Frontal cortex (tissue), 4 donors: Measurements from ENCODE around the gene CCDC116. TPM values are rescaled to one million over a fixed set of nuclear protein-coding genes. Genes with fewer than 3 reads are reported as not detected.
"Not testable (repeated sequence)": the region's sequence is repeated elsewhere in the genome, so short reads cannot be mapped to it uniquely, and the experiment has no call there.

Experiments used
- DNase-seq, 2 donors: peaks; one replicate each; pipeline ENCODE4 v3.0.0; 2012; ENCODE audit warnings: low spot score in 2 of 2
- FAIRE-seq: peaks from 2 replicates; lab custom pipeline; 2012; peaks lifted over from hg19 to GRCh38; lab: Jason Lieb, UNC
- total RNA-seq: library from RNA; depleted of rRNA; stranded (reverse); fragments of >200 nt; gene quantifications from one replicate; pipeline ENCODE4 v1.2.3, GENCODE V29; 2014
- donor health status: control.
- donor health status: control.
- donor health status: control.

The CCDC116 gene
- not detected for total RNA-seq

- DNase-seq: peak in 1 of 2 donors; percentile 17
- FAIRE-seq: no peak
Observed at GRCh38 chr22:21632237-21632895, at the start of gene CCDC116. Gene CCDC116, plus strand, starts transcription at chr22:21632760. Its CDS starts 422 bp downstream, at chr22:21633182.

GRCh38 chr22:21582801-21583740 is 49.5 kb upstream of the CCDC116 start:
- DNase-seq (no peak), FAIRE-seq (no peak)

- DNase-seq (no peak), FAIRE-seq (no peak)
Observed at GRCh38 chr22:21585389-21585788, 47.2 kb upstream of the CCDC116 start.

GRCh38 chr22:21587803-21588611 is 44.6 kb upstream of the CCDC116 start:
- FAIRE-seq (no peak), DNase-seq (peak in 1 of 2 donors; percentile 44)

GRCh38 chr22:21589396-21589795 is 43.2 kb upstream of the CCDC116 start:
- DNase-seq (no peak), FAIRE-seq (no peak)

GRCh38 chr22:21590809-21591641 is 41.5 kb upstream of the CCDC116 start:
- DNase-seq (peak in 1 of 2 donors; percentile 29), FAIRE-seq (no peak)

GRCh38 chr22:21591695-21592094 is 40.9 kb upstream of the CCDC116 start:
- DNase-seq (no peak), FAIRE-seq (no peak)

GRCh38 chr22:21592422-21592821 is 40.1 kb upstream of the CCDC116 start:
- FAIRE-seq (no peak), DNase-seq (no peak)

- FAIRE-seq: no peak
- DNase-seq: no peak
Observed at GRCh38 chr22:21593406-21594232, 38.9 kb upstream of the CCDC116 start.

- FAIRE-seq (no peak), DNase-seq (no peak)
Observed at GRCh38 chr22:21594865-21595452, 37.6 kb upstream of the CCDC116 start.

- FAIRE-seq, DNase-seq: not testable (repeated sequence)
Observed at GRCh38 chr22:21596356-21597135, 36.0 kb upstream of the CCDC116 start.

- no peak for DNase-seq
- no peak for FAIRE-seq
Observed at GRCh38 chr22:21598302-21598701, 34.3 kb upstream of the CCDC116 start.

GRCh38 chr22:21599053-21599893 is 33.3 kb upstream of the CCDC116 start:
- no peak for DNase-seq
- no peak for FAIRE-seq

- FAIRE-seq (no peak), DNase-seq (no peak)
Observed at GRCh38 chr22:21602579-21602978, 30.0 kb upstream of the CCDC116 start.

- FAIRE-seq (no peak), DNase-seq (no peak)
Observed at GRCh38 chr22:21603973-21604372, 28.6 kb upstream of the CCDC116 start.

GRCh38 chr22:21605887-21606564 is 26.5 kb upstream of the CCDC116 start:
- FAIRE-seq (no peak), DNase-seq (no peak)
